Esophagus squamous epithelium (tissue), 5 donors: ENCODE results near the gene PRKAR1B. TPM values are rescaled to one million over a fixed set of nuclear protein-coding genes. Genes with fewer than 3 reads are reported as not detected.

Source experiments
- DNase-seq: peaks from one replicate; lab custom pipeline; 2025; lab: John Stamatoyannopoulos, UW
- H3K27ac ChIP-seq, 4 donors: fragments of 200-600 bp; sonication (generic); one replicate each; pipeline ENCODE4 v1.5.1; 2016 to 2019; ENCODE audit warnings: mild to moderate bottlenecking in 1 of 4
- H3K27me3 ChIP-seq, 4 donors: fragments of 200-600 bp; sonication (generic); 1 replicate in 3 of 4; 2 replicates in 1 of 4; pipeline versions ENCODE4 v1.5.1 to v1.6.0; 2017 to 2021; ENCODE audit warnings: antibody characterized with exemption in 1 of 4
- H3K36me3 ChIP-seq, 3 donors: fragments of 200-600 bp; sonication (generic); one replicate each; pipeline ENCODE4 v1.5.1; 2016 to 2019
- H3K4me1 ChIP-seq, 3 donors: fragments of 200-600 bp; sonication (generic); one replicate each; pipeline ENCODE4 v1.5.1; 2017 to 2019
- H3K4me3 ChIP-seq, 4 donors: fragments of 200-600 bp; sonication (generic); 1 replicate in 3 of 4; 2 replicates in 1 of 4; pipeline ENCODE4 v1.5.1; 2016 to 2019; ENCODE audit warnings: mild to moderate bottlenecking in 2 of 4, moderate library complexity in 1 of 4
- H3K9me3 ChIP-seq, 3 donors: fragments of 200-600 bp; sonication (generic); one replicate each; pipeline ENCODE4 v1.5.1; 2016 to 2019
- POLR2A ChIP-seq, 4 donors: fragments of 450-650 bp; IDR thresholded peaks; one replicate each; pipeline ENCODE4 v1.6.1; 2017; ENCODE audit warnings: antibody characterized with exemption in 4 of 4, mild to moderate bottlenecking in 4 of 4, moderate library complexity in 3 of 4
- WGBS, 2 donors: methylation state at CpG; one replicate each; pipeline ENCODE4 v1.1.5; 2018; 5-methylcytosine and 5-hydroxymethylcytosine counted together
- intact Hi-C: fragments of 100-400 bp; cut with DNase I; formaldehyde crosslinking; loops from one replicate; pipeline ENCODE4 v1.15.0; 2022
- total RNA-seq, 4 donors: library from RNA; depleted of rRNA; stranded (reverse); fragments of >200 nt; gene quantifications; one replicate each; pipeline ENCODE4 v1.1.0, GENCODE V29; 2016
- TF ChIP-seq, protein P1 (sequence below), 6 experiments: fragments of 450-650 bp in 4 of 6; fragments of 200-600 bp in 2 of 6; sonication (generic) in 2 of 6; IDR thresholded peaks; one replicate each; pipeline ENCODE4 v1.5.1; 2016 to 2019; ENCODE audit warnings: antibody characterized with exemption in 6 of 6, mild to moderate bottlenecking in 4 of 6, moderate library complexity in 4 of 6
- donor health status: DM: yes; HTN: yes; CAD: no.

The PRKAR1B gene
- total RNA-seq, 4 donors from 2014 or later = 10.2 to 13.1 (median 12.5) TPM

DNA sequence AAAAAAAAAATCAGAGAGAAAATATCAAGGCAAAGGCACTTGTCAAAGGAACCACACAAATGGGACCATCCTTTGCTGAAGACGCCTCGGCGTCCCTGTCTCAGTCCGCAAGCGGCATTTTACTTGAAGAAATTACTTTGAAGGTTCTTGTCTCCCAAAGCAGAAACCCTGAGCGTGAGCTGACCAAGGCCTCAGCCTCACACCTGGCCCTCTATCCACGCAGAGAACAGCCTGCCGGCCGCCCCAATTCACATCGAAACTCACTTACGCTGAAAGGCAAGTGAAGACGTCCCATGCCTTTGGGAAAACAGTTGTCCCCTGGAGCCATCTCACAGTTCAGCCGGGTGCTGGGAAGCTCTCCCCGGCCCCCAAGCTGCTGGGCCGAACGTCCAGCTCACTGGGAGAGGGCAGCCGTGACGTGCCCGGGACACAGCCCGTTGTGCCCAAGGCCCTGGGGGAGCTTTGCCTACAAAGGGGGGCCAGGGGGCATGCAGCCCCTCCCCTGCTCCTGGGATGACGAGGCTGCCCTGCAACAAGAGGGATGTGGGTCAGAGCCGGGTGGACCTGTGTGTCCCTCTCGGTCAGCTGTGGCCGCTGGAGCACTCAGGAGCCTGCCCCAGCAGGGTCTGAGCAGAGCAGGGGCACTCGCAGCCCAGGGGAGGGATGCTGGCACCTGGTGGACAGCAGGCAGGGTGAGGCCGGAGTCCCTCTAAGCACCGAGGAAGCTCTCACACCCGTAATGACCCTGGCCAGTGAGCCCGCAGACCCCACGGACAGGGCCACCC is 157.8 kb downstream of the PRKAR1B start:
- H3K9me3 ChIP-seq = no peaks in the 10 kb centered on the region
- H3K36me3 ChIP-seq = no peaks in the 10 kb centered on the region
- intact Hi-C loops = no loop called here
- H3K27ac ChIP-seq = no peak overlapping the region
- no peak for TF ChIP-seq POLR2A (IDR thresholded peaks at IDR 0.05)
- TF ChIP-seq, protein P1, sequence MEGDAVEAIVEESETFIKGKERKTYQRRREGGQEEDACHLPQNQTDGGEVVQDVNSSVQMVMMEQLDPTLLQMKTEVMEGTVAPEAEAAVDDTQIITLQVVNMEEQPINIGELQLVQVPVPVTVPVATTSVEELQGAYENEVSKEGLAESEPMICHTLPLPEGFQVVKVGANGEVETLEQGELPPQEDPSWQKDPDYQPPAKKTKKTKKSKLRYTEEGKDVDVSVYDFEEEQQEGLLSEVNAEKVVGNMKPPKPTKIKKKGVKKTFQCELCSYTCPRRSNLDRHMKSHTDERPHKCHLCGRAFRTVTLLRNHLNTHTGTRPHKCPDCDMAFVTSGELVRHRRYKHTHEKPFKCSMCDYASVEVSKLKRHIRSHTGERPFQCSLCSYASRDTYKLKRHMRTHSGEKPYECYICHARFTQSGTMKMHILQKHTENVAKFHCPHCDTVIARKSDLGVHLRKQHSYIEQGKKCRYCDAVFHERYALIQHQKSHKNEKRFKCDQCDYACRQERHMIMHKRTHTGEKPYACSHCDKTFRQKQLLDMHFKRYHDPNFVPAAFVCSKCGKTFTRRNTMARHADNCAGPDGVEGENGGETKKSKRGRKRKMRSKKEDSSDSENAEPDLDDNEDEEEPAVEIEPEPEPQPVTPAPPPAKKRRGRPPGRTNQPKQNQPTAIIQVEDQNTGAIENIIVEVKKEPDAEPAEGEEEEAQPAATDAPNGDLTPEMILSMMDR (IDR thresholded peaks at IDR 0.05) = no peak
- peaks cover 0 to 8% (median 3%) of the 10 kb centered on the region in 3 donors for H3K4me1 ChIP-seq
- DNase-seq = no peak
- H3K27me3 ChIP-seq = no peaks in the 10 kb centered on the region
- WGBS, 2 donors = 82 to 92% methylated on average over 12 to 15 of the region's 30 CpGs
- H3K4me3 ChIP-seq = no peak overlapping the region

GRCh38 chr7:568031-568951 is 158.8 kb downstream of the PRKAR1B start:
- intact Hi-C loops = no loop called here
- Histone ChIP-seq H3K36me3 (no peaks in the 10 kb centered on the region), H3K4me1 (peaks cover 0 to 8% (median 3%) of the 10 kb centered on the region in 3 donors), H3K27ac (peak overlapping the region in 1 of 4 donors; percentile 51), H3K9me3 (no peaks in the 10 kb centered on the region), H3K27me3 (no peaks in the 10 kb centered on the region), H3K4me3 (no peak overlapping the region)
- no peak for TF ChIP-seq POLR2A (IDR thresholded peaks at IDR 0.05)
- TF ChIP-seq, protein P1 (IDR thresholded peaks at IDR 0.05) = no peak
- WGBS, 2 donors = 68 to 69% methylated on average over 16 to 18 of the region's 33 CpGs
- no peak for DNase-seq

DNA sequence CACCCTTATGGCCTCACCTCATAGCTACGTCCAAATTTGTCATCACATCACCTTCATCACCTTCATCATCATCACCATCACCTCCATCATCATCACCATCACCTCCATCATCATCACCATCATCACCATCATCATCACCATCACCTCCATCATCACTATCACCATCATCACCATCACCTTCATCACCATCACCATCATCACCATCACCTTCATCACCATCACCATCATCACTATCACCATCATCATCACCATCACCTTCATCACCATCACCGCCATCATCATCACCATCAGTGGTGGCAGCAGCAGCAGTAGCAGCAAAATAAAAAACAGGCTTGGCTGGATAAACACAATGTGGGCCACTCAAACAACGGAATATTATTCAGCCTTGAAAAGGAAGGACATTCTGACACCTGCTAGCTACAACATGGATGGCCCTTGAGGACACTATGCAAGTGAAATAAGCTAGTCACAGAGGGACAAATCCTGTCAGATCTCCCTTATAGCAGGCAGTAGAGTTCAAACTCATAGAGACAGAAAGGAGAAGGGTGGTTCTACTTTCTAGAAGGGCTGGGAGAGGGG is 159.7 kb downstream of the PRKAR1B start:
- no peak for DNase-seq

GRCh38 chr7:566100-566499 is 161.0 kb downstream of the PRKAR1B start:
- intact Hi-C loops = no loop called here
- H3K9me3 ChIP-seq = no peaks in the 10 kb centered on the region
- no peaks in the 10 kb centered on the region for H3K27me3 ChIP-seq
- H3K27ac ChIP-seq = no peak overlapping the region
- H3K4me1 ChIP-seq = peaks cover 0 to 8% (median 3%) of the 10 kb centered on the region in 3 donors
- WGBS, 2 donors = 93 to 100% methylated on average over 1 of the region's 1 CpG
- H3K36me3 ChIP-seq = no peaks in the 10 kb centered on the region
- TF ChIP-seq, protein P1 (IDR thresholded peaks at IDR 0.05) = no peak
- TF ChIP-seq POLR2A (IDR thresholded peaks at IDR 0.05) = no peak
- no peak for DNase-seq
- H3K4me3 ChIP-seq = no peak overlapping the region

More for the DNA sequence above, 159.7 kb downstream of the PRKAR1B start:
- H3K9me3 ChIP-seq = no peaks in the 10 kb centered on the region
- 82 to 83% methylated on average over 1 to 2 of the region's 3 CpGs for WGBS, 2 donors
- no peak overlapping the region for H3K4me3 ChIP-seq
- no peak for TF ChIP-seq POLR2A (IDR thresholded peaks at IDR 0.05)
- TF ChIP-seq, protein P1 (IDR thresholded peaks at IDR 0.05) = no peak
- no peaks in the 10 kb centered on the region for H3K36me3 ChIP-seq
- no peaks in the 10 kb centered on the region for H3K27me3 ChIP-seq
- intact Hi-C loops = no loop called here
- peaks cover 0 to 8% (median 3%) of the 10 kb centered on the region in 3 donors for H3K4me1 ChIP-seq
- H3K27ac ChIP-seq = no peak overlapping the region
